Pancreas (tissue), 10 donors: ENCODE data around the gene SART3. TPM values are rescaled to one million over a fixed set of nuclear protein-coding genes. Genes with fewer than 3 reads are reported as not detected.

Experiments
- ATAC-seq, 4 donors: fragments of 200-7000 bp; cut with Tn5 transposase; one replicate each; pipeline versions ENCODE4 v1.8.0 to v1.9.1; 2020; ENCODE audit warnings: mild to moderate bottlenecking in 4 of 4, moderate library complexity in 4 of 4
- DNase-seq, 6 donors: peaks; one replicate each; pipeline ENCODE4 v3.0.0-alpha.2; 2020
- FAIRE-seq: peaks from 2 replicates; lab custom pipeline; 2012; peaks lifted over from hg19 to GRCh38; lab: Jason Lieb, UNC
- H3K27ac ChIP-seq, 4 donors: fragments of 200-600 bp; sonication (generic); 1 replicate in 3 of 4; 2 replicates in 1 of 4; pipeline versions ENCODE4 v1.5.0 to v1.8.0; 2020
- H3K27me3 ChIP-seq, 4 donors: fragments of 200-600 bp; one replicate each; pipeline ENCODE4 v1.8.0; 2021
- H3K36me3 ChIP-seq, 3 donors: fragments of 200-600 bp; sonication (generic) in 1 of 3; one replicate each; pipeline versions ENCODE4 v1.5.0 to v1.8.0; 2020 to 2021
- H3K4me1 ChIP-seq, 3 donors: fragments of 200-600 bp; one replicate each; pipeline ENCODE4 v1.8.0; 2021
- H3K4me3 ChIP-seq, 4 donors: fragments of 200-600 bp; sonication (generic) in 2 of 4; one replicate each; pipeline versions ENCODE4 v1.5.0 to v1.8.0; 2020 to 2021
- H3K9me3 ChIP-seq, 4 donors: fragments of 200-600 bp; one replicate each; pipeline ENCODE4 v1.8.0; 2021
- CTCF ChIP-seq, 4 donors: fragments of 200-600 bp; sonication (generic) in 3 of 4; IDR thresholded peaks; one replicate each; pipeline versions ENCODE4 v1.5.0 to v1.8.0; 2021; ENCODE audit warnings: antibody characterized with exemption in 4 of 4
- WGBS, 2 donors: extraction: QIAGEN DNeasy Blood & Tissue Kit; methylation state at CpG; one replicate each; pipeline ENCODE4 v1.1.7; 2013; 5-methylcytosine and 5-hydroxymethylcytosine counted together
- intact Hi-C, 3 donors: fragments of 100-400 bp; cut with DNase I; formaldehyde crosslinking; loops; one replicate each; pipeline versions ENCODE4 v1.11.1 to v1.14.2; 2022
- polyA plus RNA-seq, 2 donors: library from polyadenylated mRNA; stranded (reverse); fragments of 200-250 nt; gene quantifications; one replicate each; pipeline ENCODE4 v1.2.3, GENCODE V29; 2013
- total RNA-seq, 6 donors: library from RNA; stranded (reverse); fragmentation: NEBNext Ultra II Directional in 4 of 6; extraction: Animal tissue kit (Norgen Biotek cat#: 25700) in 4 of 6; gene quantifications; one replicate each; pipeline versions ENCODE4 v1.2.1 to v1.2.4, GENCODE V29; 2021 to 2023
- donor health status: healthy with polysubstance abuse.
- donor health status: DM: no; HTN: no; CAD: no; lungs with moderate emphysema.
- donor health status: DM: no; HTN: no; CAD: no.
- donor health status: control.
- donor health status: control.
- donor health status: Bipolar disorder and iron deficiency.
- donor health status: DM: yes; HTN: yes; CAD: no.
- donor health status: DM: no; HTN: no; CAD: no.
- donor health status: DM: no; HTN: no; CAD: no.
- donor health status: DM: yes; HTN: yes; CAD: no.

SART3 gene
- total and polyA plus RNA-seq, 8 donors: 13.9 to 23.4 (median 16.7) TPM

DNA sequence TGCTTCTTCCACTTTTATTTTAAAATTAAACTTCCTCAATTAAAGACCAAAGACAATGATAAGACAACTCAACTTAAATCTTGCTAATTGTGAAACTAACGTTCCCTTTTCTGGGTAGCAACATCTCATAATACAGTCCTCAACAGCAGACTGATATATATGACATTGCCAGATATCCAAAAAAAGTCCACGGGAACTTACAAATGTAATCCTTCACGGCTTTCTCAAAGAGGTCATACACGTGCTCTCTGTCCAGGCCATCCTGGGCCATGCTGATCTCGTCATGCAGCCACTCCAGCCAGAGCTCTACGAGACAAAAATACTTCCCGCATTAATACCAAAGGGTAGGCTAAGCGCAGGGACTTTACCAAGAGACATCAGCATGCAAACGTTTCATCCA is 13.3 kb downstream of the SART3 start:
- H3K4me1 ChIP-seq: peaks cover 0 to 5% (median 4%) of the 10 kb centered on the region in 3 donors
- no peaks in the 10 kb centered on the region for H3K27me3 ChIP-seq
- TF ChIP-seq CTCF (IDR thresholded peaks at IDR 0.05): no peak
- DNase-seq (no peak), FAIRE-seq (no peak), ATAC-seq (peak in 1 of 4 donors; percentile 11)
- H3K27ac ChIP-seq: no peak overlapping the region
- H3K9me3 ChIP-seq: no peaks in the 10 kb centered on the region
- peaks cover 0 to 38% (median 19%) of the 10 kb centered on the region in 3 donors for H3K36me3 ChIP-seq
- intact Hi-C loops: no loop called here
- WGBS, 2 donors: 80 to 83% methylated on average over 9 of the region's 9 CpGs
- no peak overlapping the region for H3K4me3 ChIP-seq

- intact Hi-C loops: no loop called here
- TF ChIP-seq CTCF (IDR thresholded peaks at IDR 0.05): no peak
- no peak for DNase-seq
- H3K27me3 ChIP-seq: no peaks in the 10 kb centered on the region
- no peak overlapping the region for H3K27ac ChIP-seq
- H3K9me3 ChIP-seq: no peaks in the 10 kb centered on the region
- 86 to 89% methylated on average over 3 of the region's 3 CpGs for WGBS, 2 donors
- peaks cover 0 to 5% (median 0%) of the 10 kb centered on the region in 3 donors for H3K4me1 ChIP-seq
- no peak for ATAC-seq
- peaks cover 0 to 47% (median 21%) of the 10 kb centered on the region in 3 donors for H3K36me3 ChIP-seq
- no peak for FAIRE-seq
- no peak overlapping the region for H3K4me3 ChIP-seq
These were observed 17.3 kb downstream of the SART3 start for GRCh38 chr12:108543652-108544051.

DNA sequence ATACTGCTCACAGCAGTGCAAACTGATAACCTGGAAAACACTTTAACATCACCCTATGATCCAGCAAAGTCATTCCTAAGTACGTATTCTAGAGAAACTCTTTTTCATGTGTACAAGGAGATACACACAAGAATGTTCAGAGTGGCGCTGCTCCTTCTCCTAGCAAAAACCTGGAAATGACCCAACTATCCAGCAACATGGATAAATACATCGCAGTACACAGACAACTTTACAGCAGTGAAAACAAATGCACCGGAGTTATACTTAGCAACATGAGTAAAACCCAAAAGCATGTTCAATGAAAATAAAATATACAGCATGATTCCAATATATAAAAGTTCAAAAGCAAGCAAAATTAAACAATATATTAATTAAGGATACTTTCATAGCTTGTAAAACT is 18.7 kb downstream of the SART3 start:
- DNase-seq (no peak), FAIRE-seq (no peak), ATAC-seq (no peak)
- Histone ChIP-seq H3K36me3 (peaks cover 0 to 47% (median 28%) of the 10 kb centered on the region in 3 donors), H3K27ac (no peak overlapping the region), H3K4me1 (peaks cover 0 to 5% (median 0%) of the 10 kb centered on the region in 3 donors), H3K27me3 (no peaks in the 10 kb centered on the region), H3K4me3 (no peak overlapping the region), H3K9me3 (no peaks in the 10 kb centered on the region)
- no peak for TF ChIP-seq CTCF (IDR thresholded peaks at IDR 0.05)
- intact Hi-C loops: no loop called here
- WGBS, 2 donors: 93 to 96% methylated on average over 4 of the region's 4 CpGs

DNA sequence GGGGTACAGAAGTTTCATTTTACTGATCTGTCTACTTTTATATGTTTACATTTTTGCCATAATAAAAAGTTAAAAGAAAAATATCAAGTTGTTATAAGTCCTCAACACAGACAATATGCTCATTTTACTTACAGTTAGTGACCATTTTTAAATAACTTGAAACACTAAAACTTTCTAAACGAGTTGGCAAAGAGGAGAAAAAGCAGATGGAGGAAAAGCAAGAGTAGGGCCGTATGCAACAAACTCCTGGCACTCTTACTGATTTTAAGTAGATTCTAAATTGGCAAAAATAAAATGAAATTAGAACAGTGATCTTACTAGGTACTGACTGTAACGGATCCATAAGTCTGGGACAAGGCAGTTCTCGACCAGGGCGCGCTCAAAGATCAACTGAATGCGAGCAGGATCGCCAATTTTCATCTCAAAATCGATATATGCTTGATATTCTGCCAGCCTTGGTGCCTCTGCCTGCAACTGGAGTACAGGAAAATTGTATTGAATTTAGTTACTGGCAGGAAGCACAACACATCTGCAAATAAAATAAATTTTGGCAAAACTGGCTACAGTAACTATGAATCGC is 22.3 kb downstream of the SART3 start:
- no peaks in the 10 kb centered on the region for H3K9me3 ChIP-seq
- DNase-seq (no peak), ATAC-seq (no peak), FAIRE-seq (no peak)
- no peaks in the 10 kb centered on the region for H3K27me3 ChIP-seq
- no peak overlapping the region for H3K4me3 ChIP-seq
- TF ChIP-seq CTCF (IDR thresholded peaks at IDR 0.05): no peak
- H3K27ac ChIP-seq: no peak overlapping the region
- H3K4me1 ChIP-seq: peaks cover 0 to 5% (median 0%) of the 10 kb centered on the region in 3 donors
- intact Hi-C loops: no loop called here
- peaks cover 0 to 42% (median 35%) of the 10 kb centered on the region in 3 donors for H3K36me3 ChIP-seq
- 87 to 88% methylated on average over 10 of the region's 10 CpGs for WGBS, 2 donors

DNA sequence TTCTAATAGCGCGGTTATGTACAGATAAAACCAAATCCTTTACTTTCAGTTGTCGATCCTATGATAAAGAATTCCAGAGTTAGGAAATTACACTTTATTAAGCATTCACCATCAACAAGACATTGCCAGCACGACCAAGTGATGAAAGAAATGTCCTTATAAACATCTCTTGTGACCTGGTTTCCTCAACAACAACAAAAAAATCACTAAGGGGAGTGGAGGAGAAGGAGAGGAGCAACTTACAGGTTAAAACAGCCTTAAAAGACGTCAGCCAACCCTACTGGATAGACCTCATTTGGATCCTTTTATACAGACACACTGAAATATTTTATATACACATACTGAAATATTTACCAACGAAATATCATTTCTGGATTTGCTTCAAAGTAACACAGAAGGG is 22.8 kb downstream of the SART3 start:
- Histone ChIP-seq H3K4me1 (peaks cover 0 to 5% (median 0%) of the 10 kb centered on the region in 3 donors), H3K9me3 (no peaks in the 10 kb centered on the region), H3K36me3 (peaks cover 0 to 42% (median 33%) of the 10 kb centered on the region in 3 donors), H3K27ac (no peak overlapping the region), H3K4me3 (no peak overlapping the region), H3K27me3 (no peaks in the 10 kb centered on the region)
- WGBS, 2 donors: 74 to 75% methylated on average over 6 of the region's 6 CpGs
- FAIRE-seq (no peak), DNase-seq (no peak), ATAC-seq (no peak)
- intact Hi-C loops: no loop called here
- TF ChIP-seq CTCF (IDR thresholded peaks at IDR 0.05): no peak
